Left ventricle myocardium superior (tissue), 1 donor: ENCODE results near the gene TMEM181. TPM values are rescaled to one million over a fixed set of nuclear protein-coding genes. Genes with fewer than 3 reads are reported as not detected.
"Not testable (repeated sequence)": the region's sequence is repeated elsewhere in the genome, so short reads cannot be mapped to it uniquely, and the experiment has no call there.

ENCODE experiments used
- ATAC-seq: fragments of 200-7000 bp; cut with Tn5 transposase; one replicate; pipeline ENCODE4 v1.9.1; 2020; ENCODE audit warnings: mild to moderate bottlenecking, moderate library complexity
- DNase-seq: peaks from one replicate; pipeline ENCODE4 v3.0.0-alpha.2; 2020
- intact Hi-C: fragments of 100-400 bp; cut with micrococcal nuclease; formaldehyde crosslinking; loops from one replicate; pipeline ENCODE4 v1.11.0; 2022
- total RNA-seq: library from RNA; stranded (reverse); fragmentation: NEBNext Ultra II Directional; extraction: Animal tissue kit (Norgen Biotek cat#: 25700); gene quantifications from one replicate; pipeline ENCODE4 v1.2.1, GENCODE V29; 2021
- donor health status: DM: no; HTN: yes; CAD: no; lungs with severe emphysema.

Gene TMEM181
- total RNA-seq, 1 donor from 2014 or later = 9.6 TPM

GRCh38 chr6:158584236-158584651 lies 24.4 kb downstream of the TMEM181 start:
- ATAC-seq (no peak), DNase-seq (no peak)
- intact Hi-C loops = no loop called here

- intact Hi-C loops = no loop called here
- no peak for DNase-seq
- no peak for ATAC-seq
Observed at GRCh38 chr6:158586652-158587051, 26.8 kb downstream of the TMEM181 start.

GRCh38 chr6:158589366-158589765 lies 29.5 kb downstream of the TMEM181 start:
- no peak for ATAC-seq
- no peak for DNase-seq
- intact Hi-C loops = no loop called here

GRCh38 chr6:158591134-158591809 lies 31.4 kb downstream of the TMEM181 start:
- intact Hi-C loops = no loop called here
- DNase-seq (no peak), ATAC-seq (no peak)

GRCh38 chr6:158591810-158592209 lies 31.9 kb downstream of the TMEM181 start:
- no peak for ATAC-seq
- no peak for DNase-seq
- intact Hi-C loops = no loop called here

GRCh38 chr6:158593670-158594069 lies 33.8 kb downstream of the TMEM181 start:
- no peak for ATAC-seq
- intact Hi-C loops = no loop called here

GRCh38 chr6:158595223-158595622 lies 35.3 kb downstream of the TMEM181 start:
- intact Hi-C loops = no loop called here
- DNase-seq (no peak), ATAC-seq (no peak)

More at GRCh38 chr6:158593670-158594069, 33.8 kb downstream of the TMEM181 start:
- no peak for DNase-seq

- intact Hi-C loops = no loop called here
Observed at GRCh38 chr6:158596861-158597260, 37.0 kb downstream of the TMEM181 start.

GRCh38 chr6:158597565-158597964 lies 37.7 kb downstream of the TMEM181 start:
- DNase-seq = no peak
- ATAC-seq = no peak
- intact Hi-C loops = no loop called here

More at GRCh38 chr6:158596861-158597260, 37.0 kb downstream of the TMEM181 start:
- ATAC-seq (no peak), DNase-seq (no peak)

GRCh38 chr6:158599635-158600034 lies 39.7 kb downstream of the TMEM181 start:
- ATAC-seq = no peak
- intact Hi-C loops = loop anchor here (10.0 kb wide), 1 partner anchor 385 kb away; no protein-coding TSS in a partner anchor

GRCh38 chr6:158603261-158604047 lies 43.6 kb downstream of the TMEM181 start:
- intact Hi-C loops = loop anchor here (10.0 kb wide), 1 partner anchor 389 kb away; no protein-coding TSS in a partner anchor
- DNase-seq = no peak
- no peak for ATAC-seq

More at GRCh38 chr6:158599635-158600034, 39.7 kb downstream of the TMEM181 start:
- no peak for DNase-seq

- intact Hi-C loops = loop anchor here (10.0 kb wide), 1 partner anchor 389 kb away; no protein-coding TSS in a partner anchor
- ATAC-seq (no peak), DNase-seq (no peak)
Observed at GRCh38 chr6:158604048-158604406, 44.1 kb downstream of the TMEM181 start.

- DNase-seq (no peak), ATAC-seq (peak; percentile 51)
- intact Hi-C loops = loop anchor here (10.0 kb wide), 1 partner anchor 391 kb away; no protein-coding TSS in a partner anchor
Observed at GRCh38 chr6:158605266-158605878, 45.5 kb downstream of the TMEM181 start.

- DNase-seq, ATAC-seq: not testable (repeated sequence)
- intact Hi-C loops = loop anchor here (10.0 kb wide), 1 partner anchor 391 kb away; no protein-coding TSS in a partner anchor
Observed at GRCh38 chr6:158606011-158606410, 46.1 kb downstream of the TMEM181 start.

GRCh38 chr6:158606935-158607334 lies 47.0 kb downstream of the TMEM181 start:
- ATAC-seq (no peak), DNase-seq (no peak)
- intact Hi-C loops = loop anchor here (10.0 kb wide), 1 partner anchor 392 kb away; no protein-coding TSS in a partner anchor

GRCh38 chr6:158607411-158608170 lies 47.7 kb downstream of the TMEM181 start:
- ATAC-seq = no peak
- DNase-seq = no peak
- intact Hi-C loops = loop anchor here (10.0 kb wide), 1 partner anchor 393 kb away; no protein-coding TSS in a partner anchor

GRCh38 chr6:158608221-158608620 lies 48.3 kb downstream of the TMEM181 start:
- ATAC-seq (no peak), DNase-seq (no peak)
- intact Hi-C loops = loop anchor here (10.0 kb wide), 1 partner anchor 393 kb away; no protein-coding TSS in a partner anchor

- intact Hi-C loops = loop anchor here (10.0 kb wide), 1 partner anchor 395 kb away; no protein-coding TSS in a partner anchor
- no peak for ATAC-seq
- no peak for DNase-seq
Observed at GRCh38 chr6:158609455-158610155, 49.7 kb downstream of the TMEM181 start.
